Astrocyte of the hippocampus (primary cell): Measurements from ENCODE around the gene PTRH2.
A peak's percentile ranks its signal among the peaks of the same experiment; 100 is the strongest.
"Not testable (repeated sequence)": the region's sequence is repeated elsewhere in the genome, so short reads cannot be mapped to it uniquely, and the experiment has no call there.

ENCODE experiments used
- DNase-seq: peaks from one replicate; pipeline ENCODE4 v3.0.0; 2011; ENCODE audit warnings: low read depth, low spot score

PTRH2 gene

GRCh38 chr17:59669411-59669810, 37.8 kb downstream of the PTRH2 start:
- DNase-seq = no peak

- peak; percentile 92 for DNase-seq
Observed at GRCh38 chr17:59668816-59669215, 38.4 kb downstream of the PTRH2 start.

DNA sequence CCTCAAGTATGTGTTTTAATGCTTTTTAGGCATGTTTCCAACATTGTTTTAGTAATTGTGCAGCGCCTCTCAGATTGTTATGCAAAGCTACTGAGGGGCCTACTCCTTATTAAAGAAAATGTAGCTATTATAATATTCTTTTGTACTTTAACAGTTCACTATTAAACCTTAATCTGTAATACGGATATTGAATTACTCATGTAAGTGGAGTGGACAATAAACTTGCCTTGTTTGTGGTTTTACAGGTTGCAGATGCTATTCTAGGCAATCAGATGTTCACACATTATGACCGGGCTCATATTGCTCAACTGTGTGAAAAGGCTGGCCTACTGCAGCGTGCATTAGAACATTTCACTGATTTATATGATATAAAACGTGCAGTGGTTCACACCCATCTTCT, 41.0 kb downstream of the PTRH2 start:
- no peak for DNase-seq

- not testable (repeated sequence) for DNase-seq
Observed at GRCh38 chr17:59656624-59657023, 50.6 kb downstream of the PTRH2 start.

DNA sequence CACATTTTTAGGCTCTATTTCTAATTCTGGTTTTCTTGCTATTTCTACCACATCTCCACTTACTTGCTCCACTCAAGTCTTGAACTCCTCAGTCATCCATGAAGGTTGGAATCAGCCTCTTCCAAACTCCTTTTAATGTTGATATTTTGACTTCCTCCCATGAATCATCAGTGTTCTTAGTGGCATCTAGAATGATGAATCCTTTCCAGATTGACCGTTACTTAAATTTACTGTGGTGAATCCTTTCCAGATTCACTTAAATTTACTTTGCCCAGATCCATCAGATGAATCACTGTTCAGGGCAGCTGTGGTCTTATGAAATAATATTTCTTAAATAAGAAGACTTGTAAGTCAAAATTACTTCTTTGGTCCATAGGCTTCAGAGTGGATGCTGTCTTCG, 55.1 kb downstream of the PTRH2 start:
- no peak for DNase-seq

- peak; percentile 75 for DNase-seq
Observed at GRCh38 chr17:59651346-59651745, 55.9 kb downstream of the PTRH2 start.

GRCh38 chr17:59650642-59651041, 56.6 kb downstream of the PTRH2 start:
- no peak for DNase-seq

GRCh38 chr17:59649886-59650285, 57.3 kb downstream of the PTRH2 start:
- no peak for DNase-seq
